ENCODE results near the gene PNLIPRP1. TPM values are rescaled to one million over a fixed set of nuclear protein-coding genes. Genes with fewer than 3 reads are reported as not detected.

Gene PNLIPRP1
- total RNA-seq, 1 donor from 2014 or later: not detected

DNA sequence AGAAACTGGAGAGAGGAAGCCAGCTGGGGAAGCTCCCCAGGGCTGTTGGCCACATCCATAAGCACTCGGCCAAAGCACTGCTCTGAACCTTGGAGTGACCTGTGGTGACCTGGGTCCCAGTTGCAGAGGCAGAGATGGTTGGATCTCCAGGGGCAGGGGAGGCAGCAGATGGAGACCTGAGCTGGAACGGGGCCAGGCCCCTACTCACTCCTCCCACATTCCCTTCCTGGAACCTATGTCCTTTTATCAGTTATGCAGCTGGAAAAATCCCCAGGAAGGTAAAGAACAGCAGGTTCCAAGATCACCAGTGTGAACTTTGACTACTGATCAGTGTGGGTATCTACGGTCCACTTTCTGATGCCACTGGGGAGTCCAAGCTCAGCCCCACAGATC is 20.4 kb downstream of the PNLIPRP1 start:
- Histone ChIP-seq H3K36me3 (no peaks in the 10 kb centered on the region), H3K9me3 (no peaks in the 10 kb centered on the region), H3K27ac (no peak overlapping the region), H3K27me3 (no peaks in the 10 kb centered on the region), H3K4me1 (no peaks in the 10 kb centered on the region), H3K4me3 (no peak overlapping the region)
- intact Hi-C loops (cut with DNase I): no loop called here
- no peak for DNase-seq (ENCODE audit: low spot score in 2 of 2)
- TF ChIP-seq, protein P1, sequence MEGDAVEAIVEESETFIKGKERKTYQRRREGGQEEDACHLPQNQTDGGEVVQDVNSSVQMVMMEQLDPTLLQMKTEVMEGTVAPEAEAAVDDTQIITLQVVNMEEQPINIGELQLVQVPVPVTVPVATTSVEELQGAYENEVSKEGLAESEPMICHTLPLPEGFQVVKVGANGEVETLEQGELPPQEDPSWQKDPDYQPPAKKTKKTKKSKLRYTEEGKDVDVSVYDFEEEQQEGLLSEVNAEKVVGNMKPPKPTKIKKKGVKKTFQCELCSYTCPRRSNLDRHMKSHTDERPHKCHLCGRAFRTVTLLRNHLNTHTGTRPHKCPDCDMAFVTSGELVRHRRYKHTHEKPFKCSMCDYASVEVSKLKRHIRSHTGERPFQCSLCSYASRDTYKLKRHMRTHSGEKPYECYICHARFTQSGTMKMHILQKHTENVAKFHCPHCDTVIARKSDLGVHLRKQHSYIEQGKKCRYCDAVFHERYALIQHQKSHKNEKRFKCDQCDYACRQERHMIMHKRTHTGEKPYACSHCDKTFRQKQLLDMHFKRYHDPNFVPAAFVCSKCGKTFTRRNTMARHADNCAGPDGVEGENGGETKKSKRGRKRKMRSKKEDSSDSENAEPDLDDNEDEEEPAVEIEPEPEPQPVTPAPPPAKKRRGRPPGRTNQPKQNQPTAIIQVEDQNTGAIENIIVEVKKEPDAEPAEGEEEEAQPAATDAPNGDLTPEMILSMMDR (IDR thresholded peaks at IDR 0.05): no peak

DNA sequence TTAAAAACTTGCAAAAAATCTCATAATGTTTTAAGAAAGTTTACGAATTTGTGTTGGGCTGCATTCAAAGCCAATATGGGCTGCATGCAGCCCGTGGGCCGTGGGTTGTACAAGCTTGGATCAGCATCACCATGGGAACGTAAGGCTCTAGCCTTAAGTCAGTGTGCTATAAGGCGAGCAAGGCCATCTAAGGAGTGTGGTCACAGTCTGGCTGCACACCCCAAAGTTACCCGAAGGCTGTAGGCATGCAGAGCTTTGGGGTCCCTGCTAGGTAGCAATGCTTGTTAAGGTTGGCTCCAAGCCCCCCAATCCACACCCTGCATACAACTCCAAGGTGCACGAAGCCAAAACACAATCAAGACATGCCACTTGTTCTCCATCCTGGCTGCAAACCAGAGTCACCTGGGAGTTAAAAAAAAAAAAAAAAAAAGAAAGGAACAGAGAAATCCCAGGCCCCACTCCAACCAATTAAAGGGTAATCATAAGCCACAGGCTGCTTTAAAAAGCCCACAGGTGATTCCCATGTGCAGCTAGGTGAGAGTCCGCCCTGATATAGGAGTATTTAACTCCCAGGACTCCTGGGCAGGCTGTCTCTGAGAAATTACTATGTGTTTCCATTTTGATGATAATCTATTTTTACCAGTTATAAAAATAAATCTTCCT is 21.5 kb downstream of the PNLIPRP1 start:
- H3K27me3 ChIP-seq: no peaks in the 10 kb centered on the region
- no peak overlapping the region for H3K4me3 ChIP-seq
- DNase-seq (ENCODE audit: low spot score in 2 of 2): no peak
- intact Hi-C loops (cut with DNase I): no loop called here
- no peak overlapping the region for H3K27ac ChIP-seq
- TF ChIP-seq, protein P1 (IDR thresholded peaks at IDR 0.05): no peak
- H3K36me3 ChIP-seq: no peaks in the 10 kb centered on the region
- no peaks in the 10 kb centered on the region for H3K9me3 ChIP-seq
- no peaks in the 10 kb centered on the region for H3K4me1 ChIP-seq

DNA sequence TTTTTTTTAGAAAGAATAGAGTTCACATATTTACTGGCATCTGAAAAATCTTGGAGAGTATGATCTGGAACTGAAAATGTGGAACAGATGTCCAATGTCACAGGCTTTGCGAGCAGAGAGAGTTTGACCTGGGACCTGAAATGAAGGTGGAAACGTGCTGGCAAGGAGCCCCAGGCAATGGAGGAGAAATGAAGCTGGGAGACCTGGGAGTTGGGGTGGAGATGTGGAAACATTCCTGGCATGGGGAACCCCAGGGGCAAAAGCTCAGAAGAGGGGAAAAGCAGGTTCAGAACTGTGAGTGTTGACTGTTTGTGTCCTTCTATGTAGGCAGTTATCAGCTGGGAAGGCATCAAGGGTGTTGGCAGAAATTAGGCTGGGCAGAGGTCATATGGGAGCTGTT is 22.7 kb downstream of the PNLIPRP1 start:
- H3K9me3 ChIP-seq: no peaks in the 10 kb centered on the region

DNA sequence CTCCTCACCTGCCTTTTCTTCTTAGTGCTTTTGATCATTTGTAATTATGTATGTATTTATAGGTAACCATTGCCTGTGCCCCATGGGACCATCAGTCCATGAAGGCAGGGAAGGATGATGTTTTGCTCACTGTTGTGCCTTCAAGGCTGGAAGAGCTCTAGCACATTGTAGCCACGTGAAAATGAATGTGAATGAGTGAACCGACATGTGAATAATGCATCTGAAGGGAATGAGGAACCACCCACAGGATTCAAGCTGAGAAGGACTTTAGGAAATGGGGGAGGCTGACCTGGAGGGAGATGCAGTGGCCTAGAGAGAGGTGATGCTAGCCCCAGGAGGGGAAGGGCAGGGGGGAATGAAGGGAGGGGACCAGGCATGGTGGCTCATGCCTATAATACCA is 24.0 kb downstream of the PNLIPRP1 start:
- intact Hi-C loops (cut with DNase I): no loop called here
- Histone ChIP-seq H3K4me3 (no peak overlapping the region), H3K4me1 (no peaks in the 10 kb centered on the region), H3K36me3 (no peaks in the 10 kb centered on the region), H3K27ac (no peak overlapping the region), H3K27me3 (no peaks in the 10 kb centered on the region), H3K9me3 (no peaks in the 10 kb centered on the region)
- TF ChIP-seq, protein P1 (IDR thresholded peaks at IDR 0.05): no peak
- DNase-seq (ENCODE audit: low spot score in 2 of 2): no peak

More for the DNA sequence above, 22.7 kb downstream of the PNLIPRP1 start:
- H3K27me3 ChIP-seq: no peaks in the 10 kb centered on the region
- H3K4me3 ChIP-seq: no peak overlapping the region
- TF ChIP-seq, protein P1 (IDR thresholded peaks at IDR 0.05): no peak
- intact Hi-C loops (cut with DNase I): no loop called here
- H3K36me3 ChIP-seq: no peaks in the 10 kb centered on the region
- no peaks in the 10 kb centered on the region for H3K4me1 ChIP-seq
- no peak overlapping the region for H3K27ac ChIP-seq
- DNase-seq (ENCODE audit: low spot score in 2 of 2): no peak

DNA sequence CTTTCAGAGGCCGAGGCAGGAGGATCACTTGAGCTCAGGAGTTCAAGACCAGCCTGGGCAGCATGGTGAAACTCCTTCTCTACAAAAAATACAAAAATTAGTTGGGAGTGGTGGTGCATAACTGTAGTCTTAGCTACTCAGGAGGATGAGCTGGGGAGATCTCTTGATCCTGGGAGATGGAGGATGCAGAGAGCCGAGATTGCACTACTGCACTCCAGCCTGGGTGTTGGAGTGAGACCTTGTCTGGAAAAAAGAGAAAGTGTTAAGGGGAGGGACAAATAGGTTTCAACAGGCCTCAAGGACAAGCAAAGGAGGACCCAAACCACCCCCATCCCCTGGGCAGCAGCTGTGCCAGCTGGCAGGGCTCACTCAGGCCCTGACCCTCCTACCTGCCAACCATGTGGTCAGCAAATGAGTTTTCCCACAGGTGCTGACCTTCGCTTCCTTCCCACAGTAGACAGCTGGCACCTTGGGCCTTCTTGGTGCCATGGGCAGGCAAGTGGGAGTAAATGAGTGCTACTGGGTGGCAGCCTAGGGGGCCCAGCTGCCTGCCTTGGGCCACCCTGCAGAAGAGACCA is 24.5 kb downstream of the PNLIPRP1 start:
- DNase-seq (ENCODE audit: low spot score in 2 of 2): no peak
- H3K27me3 ChIP-seq: no peaks in the 10 kb centered on the region
- TF ChIP-seq, protein P1 (IDR thresholded peaks at IDR 0.05): no peak
- no peak overlapping the region for H3K27ac ChIP-seq
- H3K4me3 ChIP-seq: no peak overlapping the region
- intact Hi-C loops (cut with DNase I): no loop called here
- no peaks in the 10 kb centered on the region for H3K9me3 ChIP-seq
- no peaks in the 10 kb centered on the region for H3K4me1 ChIP-seq
- no peaks in the 10 kb centered on the region for H3K36me3 ChIP-seq

Data from ascending aorta (tissue), 2 donors.